Aorta (tissue), 5 donors: ENCODE results near the gene SEPHS1. TPM values are rescaled to one million over a fixed set of nuclear protein-coding genes. Genes with fewer than 3 reads are reported as not detected.
"Not testable (repeated sequence)": the region's sequence is repeated elsewhere in the genome, so short reads cannot be mapped to it uniquely, and the experiment has no call there.

ENCODE experiments used
- ATAC-seq: fragments of 200-7000 bp; cut with Tn5 transposase; one replicate; pipeline ENCODE4 v1.9.1; 2022; ENCODE audit warnings: moderate library complexity; ENCODE audit not compliant: low FRiP score
- DNase-seq, 2 donors: peaks; one replicate each; pipeline ENCODE4 v3.0.0-alpha.2; 2020
- H3K27ac ChIP-seq, 2 donors: one replicate each; pipeline ENCODE4 v1.5.1; 2013; ENCODE audit warnings: low read length in 2 of 2, mild to moderate bottlenecking in 2 of 2, moderate library complexity in 2 of 2, control low read depth in 1 of 2, inconsistent platforms in 1 of 2, low read depth in 1 of 2
- H3K27me3 ChIP-seq, 2 donors: one replicate each; pipeline ENCODE4 v1.6.1; 2013; ENCODE audit warnings: control low read depth in 1 of 2, low read length in 1 of 2, mild to moderate bottlenecking in 1 of 2, moderate library complexity in 1 of 2; ENCODE audit not compliant: insufficient read depth in 2 of 2, control insufficient read depth in 1 of 2
- H3K36me3 ChIP-seq, 2 donors: one replicate each; pipeline ENCODE4 v1.6.1; 2013; ENCODE audit warnings: control low read depth in 1 of 2, low read length in 1 of 2, mild to moderate bottlenecking in 1 of 2; ENCODE audit not compliant: insufficient read depth in 2 of 2, control insufficient read depth in 1 of 2
- H3K4me1 ChIP-seq, 2 donors: one replicate each; pipeline ENCODE4 v1.6.1; 2013; ENCODE audit warnings: low read length in 2 of 2, control low read depth in 1 of 2, mild to moderate bottlenecking in 1 of 2, moderate library complexity in 1 of 2; ENCODE audit not compliant: insufficient read depth in 2 of 2, control insufficient read depth in 1 of 2
- H3K4me3 ChIP-seq, 2 donors: one replicate each; pipeline ENCODE4 v1.5.1; 2013; ENCODE audit warnings: low read length in 2 of 2, control low read depth in 1 of 2, mild to moderate bottlenecking in 1 of 2
- H3K9me3 ChIP-seq: one replicate; pipeline ENCODE4 v1.6.1; 2013; ENCODE audit warnings: mild to moderate bottlenecking, low read length; ENCODE audit not compliant: control insufficient read depth
- WGBS, 2 donors: extraction: QIAGEN DNeasy Blood & Tissue Kit; methylation state at CpG; one replicate each; pipeline ENCODE4 v1.1.7; 2013; 5-methylcytosine and 5-hydroxymethylcytosine counted together
- intact Hi-C, 2 donors: fragments of 100-400 bp; cut with DNase I; formaldehyde crosslinking; loops; one replicate each; pipeline versions ENCODE4 v1.14.2 to v1.15.0; 2022
- polyA plus RNA-seq, 2 donors: library from polyadenylated mRNA; stranded (reverse); fragments of 200-250 nt; gene quantifications; one replicate each; pipeline ENCODE4 v1.2.3, GENCODE V29; 2013
- total RNA-seq, 2 donors: library from RNA; stranded (reverse); fragmentation: NEBNext Ultra II Directional; extraction: Animal tissue kit (Norgen Biotek cat#: 25700); gene quantifications; one replicate each; pipeline ENCODE4 v1.2.1, GENCODE V29; 2021
- donor health status: healthy with polysubstance abuse.
- donor health status: Bipolar disorder and iron deficiency.
- donor health status: DM: no; HTN: no; CAD: no.
- donor health status: DM: no; HTN: no; CAD: no.
- donor health status: DM: yes; HTN: yes; CAD: no.

Gene SEPHS1
- total and polyA plus RNA-seq, 4 donors: 30.0 to 38.1 (median 34.7) TPM

GRCh38 chr10:13386021-13386420 is 37.9 kb upstream of the SEPHS1 start:
- Histone ChIP-seq H3K9me3 (no peaks in the 10 kb centered on the region), H3K4me3 (no peak overlapping the region), H3K27ac (no peak overlapping the region), H3K27me3 (no peaks in the 10 kb centered on the region), H3K4me1 (no peaks in the 10 kb centered on the region), H3K36me3 (no peaks in the 10 kb centered on the region)
- intact Hi-C loops: no loop called here
- ATAC-seq: no peak
- WGBS, 2 donors: 91 to 95% methylated on average over 7 of the region's 7 CpGs
- no peak for DNase-seq

GRCh38 chr10:13383399-13383761 is 35.3 kb upstream of the SEPHS1 start:
- Histone ChIP-seq H3K36me3 (no peaks in the 10 kb centered on the region), H3K9me3 (no peaks in the 10 kb centered on the region), H3K27me3 (no peaks in the 10 kb centered on the region), H3K27ac (no peak overlapping the region), H3K4me3 (peak overlapping the region in 1 of 2 donors; percentile 4), H3K4me1 (no peaks in the 10 kb centered on the region)
- 6 to 8% methylated on average over 18 of the region's 18 CpGs for WGBS, 2 donors
- intact Hi-C loops: loop anchor here in 1 of 2 donors (5.0 kb wide), 1 partner anchor 64 kb away; no protein-coding TSS in a partner anchor
- ATAC-seq (no peak), DNase-seq (no peak)

GRCh38 chr10:13382703-13383398 is 34.8 kb upstream of the SEPHS1 start:
- no peak for ATAC-seq
- peak overlapping the region in 1 of 2 donors; percentile 4 for H3K4me3 ChIP-seq
- H3K27me3 ChIP-seq: no peaks in the 10 kb centered on the region
- H3K4me1 ChIP-seq: no peaks in the 10 kb centered on the region
- H3K36me3 ChIP-seq: no peaks in the 10 kb centered on the region
- no peak overlapping the region for H3K27ac ChIP-seq
- 8 to 11% methylated on average over 23 of the region's 23 CpGs for WGBS, 2 donors
- DNase-seq: no peak
- intact Hi-C loops: loop anchor here in 1 of 2 donors (5.0 kb wide), 1 partner anchor 64 kb away; no protein-coding TSS in a partner anchor
- H3K9me3 ChIP-seq: no peaks in the 10 kb centered on the region

- 91 to 93% methylated on average over 4 of the region's 4 CpGs for WGBS, 2 donors
- H3K4me3 ChIP-seq, H3K36me3 ChIP-seq, H3K27me3 ChIP-seq, ATAC-seq, H3K27ac ChIP-seq, H3K9me3 ChIP-seq, H3K4me1 ChIP-seq, intact Hi-C loops, DNase-seq: not testable (repeated sequence)
Measured at GRCh38 chr10:13379061-13379460, 31.0 kb upstream of the SEPHS1 start.

GRCh38 chr10:13376746-13377145 is 28.7 kb upstream of the SEPHS1 start:
- no peak overlapping the region for H3K4me3 ChIP-seq
- DNase-seq (no peak), ATAC-seq (no peak)
- no peaks in the 10 kb centered on the region for H3K9me3 ChIP-seq
- H3K27me3 ChIP-seq: no peaks in the 10 kb centered on the region
- H3K27ac ChIP-seq: no peak overlapping the region
- no peaks in the 10 kb centered on the region for H3K36me3 ChIP-seq
- 68 to 75% methylated on average over 6 of the region's 6 CpGs for WGBS, 2 donors
- intact Hi-C loops: no loop called here
- no peaks in the 10 kb centered on the region for H3K4me1 ChIP-seq

- Histone ChIP-seq H3K27ac (no peak overlapping the region), H3K4me3 (no peak overlapping the region), H3K9me3 (no peaks in the 10 kb centered on the region), H3K36me3 (no peaks in the 10 kb centered on the region), H3K27me3 (no peaks in the 10 kb centered on the region), H3K4me1 (no peaks in the 10 kb centered on the region)
- WGBS, 2 donors: 65 to 67% methylated on average over 6 of the region's 6 CpGs
- no peak for DNase-seq
- no peak for ATAC-seq
- intact Hi-C loops: no loop called here
Measured at GRCh38 chr10:13376297-13376696, 28.2 kb upstream of the SEPHS1 start.

- intact Hi-C loops: no loop called here
Measured at GRCh38 chr10:13375791-13376190, 27.7 kb upstream of the SEPHS1 start.

GRCh38 chr10:13373644-13374043 is 25.6 kb upstream of the SEPHS1 start:
- WGBS, 2 donors: 77 to 85% methylated on average over 2 of the region's 2 CpGs
- Histone ChIP-seq H3K27ac (no peak overlapping the region), H3K4me1 (no peaks in the 10 kb centered on the region), H3K27me3 (no peaks in the 10 kb centered on the region), H3K9me3 (no peaks in the 10 kb centered on the region), H3K4me3 (no peak overlapping the region), H3K36me3 (no peaks in the 10 kb centered on the region)
- no peak for DNase-seq
- intact Hi-C loops: loop anchor here in 1 of 2 donors (2.0 to 5.0 kb wide), 2 partner anchors 69 to 163 kb away; no protein-coding TSS in a partner anchor
- no peak for ATAC-seq

More at GRCh38 chr10:13375791-13376190, 27.7 kb upstream of the SEPHS1 start:
- H3K27ac ChIP-seq: no peak overlapping the region
- DNase-seq (no peak), ATAC-seq (no peak)
- H3K9me3 ChIP-seq: no peaks in the 10 kb centered on the region
- WGBS, 2 donors: 63 to 76% methylated on average over 2 of the region's 2 CpGs
- H3K4me1 ChIP-seq: no peaks in the 10 kb centered on the region
- no peaks in the 10 kb centered on the region for H3K27me3 ChIP-seq
- H3K36me3 ChIP-seq: no peaks in the 10 kb centered on the region
- no peak overlapping the region for H3K4me3 ChIP-seq

GRCh38 chr10:13372524-13372923 is 24.4 kb upstream of the SEPHS1 start:
- Histone ChIP-seq H3K9me3 (no peaks in the 10 kb centered on the region), H3K27ac (no peak overlapping the region), H3K4me1 (no peaks in the 10 kb centered on the region), H3K27me3 (no peaks in the 10 kb centered on the region), H3K36me3 (no peaks in the 10 kb centered on the region), H3K4me3 (no peak overlapping the region)
- no peak for ATAC-seq
- WGBS, 2 donors: 76 to 77% methylated on average over 5 of the region's 5 CpGs
- DNase-seq: no peak
- intact Hi-C loops: loop anchor here in 1 of 2 donors (2.0 to 5.0 kb wide), 2 partner anchors 70 to 164 kb away; no protein-coding TSS in a partner anchor
